ENCODE results near the gene SGF29.

- no peak for TF ChIP-seq CTCF (conservative IDR thresholded peaks at IDR 0.05 in 1 of 2, IDR thresholded peaks at IDR 0.05 in 1 of 2; ENCODE audit: low read depth in 1 of 2, low read length in 2 of 2)
- no peak for TF ChIP-seq EZH2 (IDR thresholded peaks at IDR 0.05; ENCODE audit: low read length, missing control alignments)
Measured at GRCh38 chr16:28623172-28623711, 69.5 kb downstream of the SGF29 start.
